Hepatocyte (in vitro differentiated cells): Measurements from ENCODE around the gene PGM1. TPM values are rescaled to one million over a fixed set of nuclear protein-coding genes. Genes with fewer than 3 reads are reported as not detected.

Source experiments
- DNase-seq: peaks from one replicate; pipeline ENCODE4 v3.0.0-alpha.2; 2016; ENCODE audit warnings: low spot score
- H2AFZ ChIP-seq: fragments of 200-600 bp; sonication (generic); 2 replicates; pipeline ENCODE4 v1.6.0; 2016; ENCODE audit warnings: antibody characterized with exemption, mild to moderate bottlenecking
- H3K27ac ChIP-seq: fragments of 200-600 bp; sonication (generic); 2 replicates; pipeline ENCODE4 v1.5.1; 2016; ENCODE audit warnings: mild to moderate bottlenecking
- H3K27me3 ChIP-seq: fragments of 200-600 bp; sonication (generic); 2 replicates; pipeline ENCODE4 v1.6.1; 2016
- H3K36me3 ChIP-seq: fragments of 200-600 bp; sonication (generic); replicated peaks from 2 replicates; pipeline ENCODE4 v1.5.1; 2016; ENCODE audit warnings: low read depth; ENCODE audit not compliant: insufficient read depth
- H3K4me1 ChIP-seq: fragments of 200-600 bp; sonication (generic); 2 replicates; pipeline ENCODE4 v1.5.1; 2016; ENCODE audit warnings: mild to moderate bottlenecking, moderate library complexity; ENCODE audit not compliant: insufficient read depth
- H3K4me2 ChIP-seq: fragments of 200-600 bp; sonication (generic); 2 replicates; pipeline ENCODE4 v1.6.0; 2016
- H3K4me3 ChIP-seq: fragments of 200-600 bp; sonication (generic); 2 replicates; pipeline ENCODE4 v1.5.1; 2016; ENCODE audit warnings: mild to moderate bottlenecking
- H3K79me2 ChIP-seq: fragments of 200-600 bp; sonication (generic); 2 replicates; pipeline ENCODE4 v1.6.0; 2017; ENCODE audit warnings: mild to moderate bottlenecking
- H3K9me2 ChIP-seq: fragments of 200-600 bp; sonication (generic); replicated peaks from 2 replicates; pipeline ENCODE4 v1.6.0; 2017; ENCODE audit warnings: mild to moderate bottlenecking; ENCODE audit not compliant: insufficient read depth
- H3K9me3 ChIP-seq: fragments of 200-600 bp; sonication (generic); 2 replicates; pipeline ENCODE4 v1.5.1; 2016; ENCODE audit warnings: low read depth, mild to moderate bottlenecking
- H4K20me1 ChIP-seq: fragments of 200-600 bp; sonication (generic); 2 replicates; pipeline ENCODE4 v1.6.0; 2016; ENCODE audit warnings: mild to moderate bottlenecking; ENCODE audit not compliant: insufficient read depth, poor library complexity, severe bottlenecking
- CTCF ChIP-seq: fragments of 200-600 bp; sonication (generic); IDR thresholded peaks from 2 replicates; pipeline ENCODE4 v1.5.1; 2016; ENCODE audit warnings: antibody characterized with exemption, mild to moderate bottlenecking; ENCODE audit not compliant: poor library complexity
- EZH2 ChIP-seq: fragments of 200-600 bp; sonication (generic); IDR thresholded peaks from 2 replicates; pipeline ENCODE4 v1.6.1; 2016; ENCODE audit warnings: antibody characterized with exemption, mild to moderate bottlenecking, borderline replicate concordance
- EZH2phosphoT487 ChIP-seq: fragments of 200-600 bp; sonication (generic); IDR thresholded peaks from one replicate; pipeline ENCODE4 v1.6.1; 2018; ENCODE audit warnings: antibody characterized with exemption, mild to moderate bottlenecking, low read depth, moderate library complexity; ENCODE audit not compliant: unreplicated experiment, severe bottlenecking
- WGBS: methylation state at CpG from one replicate; pipeline ENCODE4 v1.1.6; 2016; ENCODE audit warnings: low lambda C conversion rate; ENCODE audit errors: missing lambda C conversion rate; 5-methylcytosine and 5-hydroxymethylcytosine counted together
- polyA plus RNA-seq: library from polyadenylated mRNA; unstranded; fragments of >200 nt; fragmentation: Nextera tagmentation; extraction: Ambion mirVana; gene quantifications from 2 replicates; pipeline ENCODE4 v1.2.1, GENCODE V29; 2016
- total RNA-seq: library from RNA; depleted of rRNA; stranded (reverse); fragments of >200 nt; gene quantifications from 2 replicates; pipeline ENCODE4 v1.2.3, GENCODE V29; 2014

Gene PGM1
- total and polyA plus RNA-seq, 2 experiments from 2014 or later = 85.0 to 88.9 TPM

DNA sequence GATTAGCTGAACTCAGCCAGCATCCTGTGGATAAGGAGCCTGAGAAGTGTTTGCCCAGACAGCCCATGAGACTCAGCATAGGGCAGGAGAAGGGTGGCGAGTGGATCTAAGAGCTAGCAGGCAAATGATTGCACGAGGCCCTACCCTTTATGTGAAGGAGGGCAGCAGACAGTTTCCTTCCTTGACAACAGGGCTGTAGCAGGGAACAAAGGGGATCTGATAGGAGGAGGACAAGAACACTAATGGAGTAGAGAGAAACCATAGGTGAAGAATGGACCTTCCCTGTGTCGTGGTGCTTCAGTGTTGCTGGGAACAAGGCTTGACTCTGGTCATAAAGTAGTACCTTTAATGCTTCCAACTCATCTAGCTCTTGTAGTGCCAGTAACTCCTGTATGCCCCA is 84.3 kb downstream of the PGM1 start:
- no peaks in the 10 kb centered on the region for H3K79me2 ChIP-seq
- H3K36me3 ChIP-seq = no peaks in the 10 kb centered on the region
- H2AFZ ChIP-seq = no peak overlapping the region
- no peak for DNase-seq
- no peaks in the 10 kb centered on the region for H3K9me2 ChIP-seq
- no peak overlapping the region for H3K4me3 ChIP-seq
- no peak for TF ChIP-seq EZH2phosphoT487
- no peak for TF ChIP-seq EZH2
- TF ChIP-seq CTCF = no peak
- WGBS = 96% methylated on average over 3 of the region's 3 CpGs
- no peak overlapping the region for H3K4me2 ChIP-seq
- H3K27ac ChIP-seq = no peak overlapping the region
- peaks cover 7% of the 10 kb centered on the region for H3K4me1 ChIP-seq
- no peaks in the 10 kb centered on the region for H4K20me1 ChIP-seq
- no peaks in the 10 kb centered on the region for H3K9me3 ChIP-seq
- no peaks in the 10 kb centered on the region for H3K27me3 ChIP-seq

- no peak for DNase-seq
- H3K4me1 ChIP-seq = peaks cover 7% of the 10 kb centered on the region
- no peaks in the 10 kb centered on the region for H3K9me3 ChIP-seq
- H3K9me2 ChIP-seq = no peaks in the 10 kb centered on the region
- TF ChIP-seq EZH2 (no peak), EZH2phosphoT487 (no peak), CTCF (no peak)
- no peaks in the 10 kb centered on the region for H3K36me3 ChIP-seq
- H4K20me1 ChIP-seq = no peaks in the 10 kb centered on the region
- WGBS = 21% methylated on average over 1 of the region's 1 CpG
- H3K79me2 ChIP-seq = no peaks in the 10 kb centered on the region
- no peak overlapping the region for H3K4me2 ChIP-seq
- no peak overlapping the region for H3K27ac ChIP-seq
- H2AFZ ChIP-seq = no peak overlapping the region
- no peak overlapping the region for H3K4me3 ChIP-seq
- H3K27me3 ChIP-seq = no peaks in the 10 kb centered on the region
Observed at GRCh38 chr1:63678200-63678599, 85.0 kb downstream of the PGM1 start.

DNA sequence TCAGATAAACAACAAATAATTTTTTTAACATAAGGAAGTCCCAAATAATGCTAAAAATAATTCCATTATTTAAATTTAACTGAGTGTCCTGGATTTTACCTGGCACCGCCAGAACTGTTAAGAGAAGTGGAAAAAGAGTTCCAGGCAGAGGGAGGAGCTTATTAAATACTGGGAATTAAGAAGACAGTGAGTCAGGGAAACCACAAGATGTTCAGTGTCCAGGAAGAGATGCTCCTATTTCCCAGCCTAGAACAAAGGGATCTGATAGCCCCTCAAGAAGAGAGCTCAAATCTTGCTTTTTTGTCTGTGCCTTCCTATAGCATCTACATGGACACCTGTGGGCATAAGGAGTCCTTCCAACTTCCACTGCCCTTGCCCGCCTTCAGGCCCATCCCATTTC is 85.9 kb downstream of the PGM1 start:
- Histone ChIP-seq H2AFZ (no peak overlapping the region), H3K27me3 (no peaks in the 10 kb centered on the region), H3K79me2 (no peaks in the 10 kb centered on the region), H3K4me1 (peaks cover 7% of the 10 kb centered on the region), H3K4me3 (no peak overlapping the region), H3K9me3 (no peaks in the 10 kb centered on the region), H3K9me2 (no peaks in the 10 kb centered on the region), H4K20me1 (no peaks in the 10 kb centered on the region), H3K4me2 (no peak overlapping the region), H3K36me3 (no peaks in the 10 kb centered on the region), H3K27ac (no peak overlapping the region)
- TF ChIP-seq CTCF (no peak), EZH2 (no peak), EZH2phosphoT487 (no peak)
- WGBS = 95% methylated on average over 2 of the region's 2 CpGs
- no peak for DNase-seq

GRCh38 chr1:63679589-63679988 is 86.4 kb downstream of the PGM1 start:
- DNase-seq = no peak
- 90% methylated on average over 3 of the region's 3 CpGs for WGBS
- H3K4me1 ChIP-seq = peaks cover 7% of the 10 kb centered on the region
- no peak overlapping the region for H3K4me3 ChIP-seq
- no peaks in the 10 kb centered on the region for H3K9me2 ChIP-seq
- H3K9me3 ChIP-seq = no peaks in the 10 kb centered on the region
- H4K20me1 ChIP-seq = no peaks in the 10 kb centered on the region
- no peaks in the 10 kb centered on the region for H3K36me3 ChIP-seq
- H3K79me2 ChIP-seq = no peaks in the 10 kb centered on the region
- H3K27me3 ChIP-seq = no peaks in the 10 kb centered on the region
- H3K27ac ChIP-seq = no peak overlapping the region
- H3K4me2 ChIP-seq = no peak overlapping the region
- no peak for TF ChIP-seq EZH2
- no peak for TF ChIP-seq EZH2phosphoT487
- no peak for TF ChIP-seq CTCF
- no peak overlapping the region for H2AFZ ChIP-seq
